Adrenal gland (tissue), 5 donors: Measurements from ENCODE around the gene RIMS3.

Experiments
- CTCF ChIP-seq, 6 experiments: fragments of 450-650 bp in 4 of 6; fragments of 200-600 bp in 2 of 6; sonication (generic) in 1 of 6; IDR thresholded peaks; 1 replicate in 5 of 6; 2 replicates in 1 of 6; pipeline versions ENCODE4 v1.5.1 to v1.8.0; 2016 to 2021; ENCODE audit warnings: antibody characterized with exemption in 6 of 6, mild to moderate bottlenecking in 2 of 6, moderate library complexity in 1 of 6
- POLR2A ChIP-seq, 2 donors: fragments of 450-650 bp; IDR thresholded peaks; one replicate each; pipeline ENCODE4 v1.6.1; 2017; ENCODE audit warnings: antibody characterized with exemption in 2 of 2, mild to moderate bottlenecking in 2 of 2, moderate library complexity in 1 of 2
- donor health status: DM: no; HTN: no; CAD: no.

- no peak for TF ChIP-seq POLR2A (IDR thresholded peaks at IDR 0.05)
- no peak for TF ChIP-seq CTCF (IDR thresholded peaks at IDR 0.05)
These were observed 44.8 kb downstream of the RIMS3 start for GRCh38 chr1:40620586-40621210.
